ENCODE results near the gene SUDS3. TPM values are rescaled to one million over a fixed set of nuclear protein-coding genes. Genes with fewer than 3 reads are reported as not detected.

The SUDS3 gene
- total RNA-seq, 1 donor from 2014 or later = 33.7 TPM

DNA sequence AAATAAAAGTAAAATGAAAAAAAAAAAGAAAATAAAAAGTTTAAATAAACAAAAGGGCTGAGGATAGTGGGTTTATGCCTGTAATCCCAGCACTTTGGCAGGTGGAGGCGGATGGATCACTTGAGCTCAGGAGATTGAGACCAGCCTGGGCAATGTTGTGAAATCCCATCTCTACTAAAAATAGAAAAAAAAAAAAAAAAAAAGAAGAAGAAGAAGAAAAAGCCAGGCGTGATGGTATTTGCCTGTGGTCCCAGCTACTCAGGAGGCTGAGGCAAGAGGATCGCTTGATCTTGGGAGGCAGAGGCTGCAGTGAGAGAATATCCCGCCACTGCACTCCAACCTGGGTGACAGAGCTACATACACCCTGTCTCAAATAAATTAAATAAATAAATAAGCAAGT, 7.5 kb upstream of the SUDS3 start:
- Mint-ChIP-seq H3K4me3 (no peak overlapping the region), H3K36me3 (ENCODE audit: low read depth) (peaks cover 5% of the 10 kb centered on the region), H3K4me1 (peaks cover 28% of the 10 kb centered on the region), H3K27me3 (no peaks in the 10 kb centered on the region), H3K27ac (no peak overlapping the region), H3K9me3 (no peaks in the 10 kb centered on the region)
- ChIA-PET CTCF (interaction anchor here (1.7 kb wide), 1 partner anchor 11 kb away, joined by 6 read pairs; no protein-coding TSS in a partner anchor), POLR2A (interaction anchor here (0.6 to 0.7 kb wide), 4 partner anchors 11 to 189 kb away, joined by 3 to 10 read pairs (median 5); no protein-coding TSS in a partner anchor)
- intact Hi-C loops (cut with micrococcal nuclease) = no loop called here
- DNase-seq (no peak), ATAC-seq (ENCODE audit: low read depth) (no peak)
- TF ChIP-seq, protein P1, sequence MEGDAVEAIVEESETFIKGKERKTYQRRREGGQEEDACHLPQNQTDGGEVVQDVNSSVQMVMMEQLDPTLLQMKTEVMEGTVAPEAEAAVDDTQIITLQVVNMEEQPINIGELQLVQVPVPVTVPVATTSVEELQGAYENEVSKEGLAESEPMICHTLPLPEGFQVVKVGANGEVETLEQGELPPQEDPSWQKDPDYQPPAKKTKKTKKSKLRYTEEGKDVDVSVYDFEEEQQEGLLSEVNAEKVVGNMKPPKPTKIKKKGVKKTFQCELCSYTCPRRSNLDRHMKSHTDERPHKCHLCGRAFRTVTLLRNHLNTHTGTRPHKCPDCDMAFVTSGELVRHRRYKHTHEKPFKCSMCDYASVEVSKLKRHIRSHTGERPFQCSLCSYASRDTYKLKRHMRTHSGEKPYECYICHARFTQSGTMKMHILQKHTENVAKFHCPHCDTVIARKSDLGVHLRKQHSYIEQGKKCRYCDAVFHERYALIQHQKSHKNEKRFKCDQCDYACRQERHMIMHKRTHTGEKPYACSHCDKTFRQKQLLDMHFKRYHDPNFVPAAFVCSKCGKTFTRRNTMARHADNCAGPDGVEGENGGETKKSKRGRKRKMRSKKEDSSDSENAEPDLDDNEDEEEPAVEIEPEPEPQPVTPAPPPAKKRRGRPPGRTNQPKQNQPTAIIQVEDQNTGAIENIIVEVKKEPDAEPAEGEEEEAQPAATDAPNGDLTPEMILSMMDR (IDR thresholded peaks at IDR 0.05) = no peak

DNA sequence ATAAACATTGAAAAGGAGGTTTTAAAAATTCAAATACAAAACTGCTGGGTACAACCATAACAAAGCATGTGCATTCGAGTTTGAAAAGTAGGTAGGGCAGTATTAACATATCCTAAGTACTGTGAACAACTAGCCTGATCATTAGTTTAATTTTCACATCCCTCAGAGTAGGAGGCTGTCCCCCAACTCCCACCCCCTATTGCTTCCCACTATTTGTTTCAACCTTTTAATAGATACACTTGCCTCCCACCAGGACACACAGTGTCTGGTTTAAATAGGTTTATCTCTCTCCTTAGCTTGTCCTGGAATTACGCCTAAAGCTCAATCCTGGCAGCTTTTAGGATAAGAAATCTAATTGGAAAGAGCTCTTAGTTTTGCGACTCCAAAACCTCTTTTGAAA, 5.8 kb upstream of the SUDS3 start:
- TF ChIP-seq, protein P1 (IDR thresholded peaks at IDR 0.05) = no peak
- intact Hi-C loops (cut with micrococcal nuclease) = loop anchor here (10.0 kb wide), 2 partner anchors 1186 to 1556 kb away; no protein-coding TSS in a partner anchor
- Mint-ChIP-seq H3K27ac (no peak overlapping the region), H3K36me3 (ENCODE audit: low read depth) (peaks cover 5% of the 10 kb centered on the region), H3K9me3 (no peaks in the 10 kb centered on the region), H3K4me1 (peaks cover 31% of the 10 kb centered on the region), H3K27me3 (no peaks in the 10 kb centered on the region), H3K4me3 (peak overlapping the region; percentile 94)
- ATAC-seq (ENCODE audit: low read depth) = no peak
- ChIA-PET POLR2A (interaction anchor here (0.9 kb wide), 1 partner anchor 17 kb away, joined by 3 read pairs; no protein-coding TSS in a partner anchor), CTCF (interaction anchor here (1.2 kb wide), 1 partner anchor 207 kb away, joined by 3 read pairs; no protein-coding TSS in a partner anchor)
- DNase-seq = no peak

DNA sequence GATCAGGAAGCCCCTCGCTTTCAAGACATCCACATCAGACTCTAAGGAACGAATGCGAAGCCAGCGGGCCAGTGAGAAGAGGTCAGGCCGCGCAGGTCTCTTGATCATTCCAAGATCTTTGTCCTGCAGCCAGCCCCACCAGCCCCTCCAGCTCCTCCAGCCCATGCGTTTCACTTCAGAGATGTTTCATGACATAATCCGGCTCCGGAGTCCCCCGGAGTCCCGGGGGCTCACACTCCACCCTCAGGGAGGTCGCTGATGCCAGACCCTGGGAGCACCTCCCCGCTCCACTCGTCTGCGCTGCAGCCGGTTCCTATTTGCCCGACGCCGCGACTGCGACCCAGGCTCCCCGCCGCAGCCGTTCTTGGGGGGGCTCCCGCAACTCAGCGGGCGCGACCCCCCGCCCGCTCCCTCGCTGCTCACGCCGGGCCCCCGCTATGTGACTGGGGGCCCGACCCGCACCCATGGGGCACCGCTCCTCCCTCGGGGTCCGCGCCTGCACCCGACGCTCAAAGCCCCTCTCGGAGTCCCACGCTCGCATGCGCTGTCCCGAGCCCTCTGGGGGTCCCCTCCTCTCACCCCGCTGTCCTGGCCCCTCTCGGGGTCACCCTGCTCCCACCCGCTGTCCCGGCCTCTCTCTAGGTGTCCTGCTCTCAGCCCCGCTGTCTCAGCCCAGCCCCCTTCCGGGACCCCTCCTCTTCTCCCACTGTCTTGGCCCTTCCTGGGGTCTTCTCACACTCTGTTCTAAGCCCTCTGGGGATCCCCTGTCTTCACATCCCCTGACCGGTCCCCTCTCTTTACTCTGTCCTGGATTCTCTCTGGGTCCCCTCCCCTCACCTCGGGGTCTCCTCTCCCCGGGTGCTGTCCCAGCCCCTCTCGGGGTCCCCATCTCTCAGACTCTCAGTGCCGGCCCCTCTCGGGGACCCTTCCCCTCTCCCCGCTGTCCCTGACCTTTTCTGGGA, 4.8 kb upstream of the SUDS3 start:
- POLR2A ChIA-PET = interaction anchor here (0.9 kb wide), 1 partner anchor 18 kb away, joined by 3 read pairs; no protein-coding TSS in a partner anchor

DNA sequence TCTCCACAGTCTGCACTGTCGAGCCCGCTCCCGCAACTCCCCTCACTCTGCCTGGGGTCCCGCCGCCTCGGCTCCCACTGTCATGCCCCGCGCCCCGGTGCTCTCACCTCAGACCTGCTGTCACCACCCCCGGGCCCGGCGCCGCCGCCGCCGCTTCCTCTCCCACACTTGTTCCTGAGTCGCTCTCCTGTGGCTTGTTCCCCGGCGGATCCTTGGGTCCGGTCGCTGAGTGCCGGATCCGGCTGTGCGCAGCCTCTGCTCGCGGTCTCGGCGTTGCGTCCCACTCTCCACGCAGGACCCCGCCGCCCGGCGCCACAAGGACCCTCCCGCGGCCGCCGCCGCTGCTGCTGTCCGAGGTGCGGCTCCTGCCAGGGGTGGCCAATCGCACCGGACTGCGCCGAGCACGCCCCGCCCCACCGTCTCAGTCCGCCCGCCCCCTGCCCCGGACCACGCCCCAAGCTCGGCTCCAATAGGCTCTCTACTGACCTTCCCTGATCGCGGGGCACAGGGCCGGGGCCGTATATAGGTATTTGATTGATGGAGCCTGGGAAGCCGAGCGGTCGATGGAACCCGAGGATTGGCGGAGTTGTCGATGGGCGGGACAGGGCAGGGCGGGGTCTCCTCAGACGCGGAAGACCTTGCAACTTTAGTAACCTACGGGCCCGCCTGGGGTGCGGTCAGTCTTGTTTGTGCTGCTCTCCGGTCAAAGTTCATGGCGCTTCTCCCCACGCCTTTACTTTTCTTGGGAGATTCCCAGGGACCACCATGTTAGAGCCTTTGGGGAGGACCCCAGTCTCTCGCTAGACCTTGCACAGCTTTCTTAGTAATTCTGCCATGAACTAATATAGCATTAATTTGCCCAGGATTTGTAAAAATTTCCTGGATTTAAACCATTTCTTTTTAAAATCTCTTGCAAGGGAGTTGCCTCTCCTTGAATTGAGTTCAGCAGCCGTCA, 3.5 kb upstream of the SUDS3 start, which contains the start of gene TAOK3:
Gene TAOK3 (minus strand): TSS at position 367 of the 955 bp plus-strand sequence. CDS start 117,340 bp downstream, outside the sequence.
- Mint-ChIP-seq H3K27ac (peak within 1 kb of the TSS; percentile 95), H3K27me3 (no peaks in the 10 kb centered on the region), H3K9me3 (no peaks in the 10 kb centered on the region), H3K4me1 (peaks cover 43% of the 10 kb centered on the region), H3K36me3 (ENCODE audit: low read depth) (peaks cover 8% of the 10 kb centered on the region), H3K4me3 (peak within 1 kb of the TSS; percentile 94)
- intact Hi-C loops (cut with micrococcal nuclease) = loop anchor here (1.0 to 10.0 kb wide), 5 partner anchors 14 to 1558 kb away; no protein-coding TSS in a partner anchor
- ATAC-seq (ENCODE audit: low read depth) (peak; percentile 87), DNase-seq (peak; percentile 90)
- TF ChIP-seq, protein P1 (IDR thresholded peaks at IDR 0.05) = no peak
- ChIA-PET POLR2A (interaction anchor here (0.5 to 1.9 kb wide), 27 partner anchors 8 to 1753 kb away, joined by 3 to 65 read pairs (median 4); partner anchors contain the start of gene PEBP1), CTCF (interaction anchor here (0.9 to 6.2 kb wide), 3 partner anchors 73 to 206 kb away, joined by 3 to 124 read pairs (median 6); no protein-coding TSS in a partner anchor)

More for the DNA sequence above, 4.8 kb upstream of the SUDS3 start:
- intact Hi-C loops (cut with micrococcal nuclease) = loop anchor here (1.0 to 10.0 kb wide), 4 partner anchors 41 to 1557 kb away; no protein-coding TSS in a partner anchor
- Mint-ChIP-seq H3K9me3 (no peaks in the 10 kb centered on the region), H3K4me1 (peaks cover 37% of the 10 kb centered on the region), H3K27ac (no peak overlapping the region), H3K27me3 (no peaks in the 10 kb centered on the region), H3K36me3 (ENCODE audit: low read depth) (peaks cover 8% of the 10 kb centered on the region), H3K4me3 (peak overlapping the region; percentile 94)
- ATAC-seq (ENCODE audit: low read depth) (no peak), DNase-seq (peak; percentile 33)
- TF ChIP-seq, protein P1 (IDR thresholded peaks at IDR 0.05) = no peak
- CTCF ChIA-PET = interaction anchor here (1.2 kb wide), 1 partner anchor 208 kb away, joined by 3 read pairs; no protein-coding TSS in a partner anchor

Measured in activated B cell treated with CpG ODN at 0.5 μM for 24 hours (primary cell).